Measurements from ENCODE around the gene NUAK2. TPM values are rescaled to one million over a fixed set of nuclear protein-coding genes. Genes with fewer than 3 reads are reported as not detected.

NUAK2 gene
- total RNA-seq, 3 donors from 2014 or later (not counting 1 experiment from before 2014, with no cell fraction given): 17.3 to 21.7 (median 21.5) TPM

GRCh38 chr1:205270271-205270670 lies 51.3 kb downstream of the NUAK2 start:
- TF ChIP-seq, protein P1, sequence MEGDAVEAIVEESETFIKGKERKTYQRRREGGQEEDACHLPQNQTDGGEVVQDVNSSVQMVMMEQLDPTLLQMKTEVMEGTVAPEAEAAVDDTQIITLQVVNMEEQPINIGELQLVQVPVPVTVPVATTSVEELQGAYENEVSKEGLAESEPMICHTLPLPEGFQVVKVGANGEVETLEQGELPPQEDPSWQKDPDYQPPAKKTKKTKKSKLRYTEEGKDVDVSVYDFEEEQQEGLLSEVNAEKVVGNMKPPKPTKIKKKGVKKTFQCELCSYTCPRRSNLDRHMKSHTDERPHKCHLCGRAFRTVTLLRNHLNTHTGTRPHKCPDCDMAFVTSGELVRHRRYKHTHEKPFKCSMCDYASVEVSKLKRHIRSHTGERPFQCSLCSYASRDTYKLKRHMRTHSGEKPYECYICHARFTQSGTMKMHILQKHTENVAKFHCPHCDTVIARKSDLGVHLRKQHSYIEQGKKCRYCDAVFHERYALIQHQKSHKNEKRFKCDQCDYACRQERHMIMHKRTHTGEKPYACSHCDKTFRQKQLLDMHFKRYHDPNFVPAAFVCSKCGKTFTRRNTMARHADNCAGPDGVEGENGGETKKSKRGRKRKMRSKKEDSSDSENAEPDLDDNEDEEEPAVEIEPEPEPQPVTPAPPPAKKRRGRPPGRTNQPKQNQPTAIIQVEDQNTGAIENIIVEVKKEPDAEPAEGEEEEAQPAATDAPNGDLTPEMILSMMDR (IDR thresholded peaks at IDR 0.05): no peak
- Mint-ChIP-seq H3K9me3 (no peaks in the 10 kb centered on the region), H3K4me3 (no peak overlapping the region), H3K36me3 (no peaks in the 10 kb centered on the region), H3K4me1 (peaks cover 7 to 17% of the 10 kb centered on the region in 2 donors), H3K27ac (no peak overlapping the region), H3K27me3 (ENCODE audit: low read depth in 2 of 2) (peaks cover 0 to 8% of the 10 kb centered on the region in 2 donors)
- H3K4me3 ChIP-seq (ENCODE audit: low read length): no peak overlapping the region
- 96% methylated on average over 5 of the region's 7 CpGs for WGBS (ENCODE audit: insufficient coverage)
- peaks cover 24% of the 10 kb centered on the region for H3K4me1 ChIP-seq (ENCODE audit: control insufficient read depth, insufficient read depth, low read length)
- H3K36me3 ChIP-seq (ENCODE audit: control insufficient read depth, insufficient read depth, low read length): no peaks in the 10 kb centered on the region
- no peak overlapping the region for H3K27ac ChIP-seq (ENCODE audit: low read length)
- ATAC-seq (no peak), DNase-seq (no peak)
- intact Hi-C loops (cut with micrococcal nuclease): loop anchor here (10.0 kb wide), 1 partner anchor 255 kb away; no protein-coding TSS in a partner anchor
- no peaks in the 10 kb centered on the region for H3K9me3 ChIP-seq (ENCODE audit: control insufficient read depth, insufficient read depth, low read length)
- no peaks in the 10 kb centered on the region for H3K27me3 ChIP-seq (ENCODE audit: control insufficient read depth, insufficient read depth, low read length)

- Mint-ChIP-seq H3K27ac (no peak overlapping the region), H3K4me1 (peaks cover 7 to 17% of the 10 kb centered on the region in 2 donors), H3K9me3 (no peaks in the 10 kb centered on the region), H3K4me3 (no peak overlapping the region), H3K27me3 (ENCODE audit: low read depth in 2 of 2) (peaks cover 0 to 8% of the 10 kb centered on the region in 2 donors), H3K36me3 (no peaks in the 10 kb centered on the region)
- intact Hi-C loops (cut with micrococcal nuclease): loop anchor here (10.0 kb wide), 1 partner anchor 255 kb away; no protein-coding TSS in a partner anchor
- Histone ChIP-seq H3K36me3 (ENCODE audit: control insufficient read depth, insufficient read depth, low read length) (no peaks in the 10 kb centered on the region), H3K27me3 (ENCODE audit: control insufficient read depth, insufficient read depth, low read length) (no peaks in the 10 kb centered on the region), H3K9me3 (ENCODE audit: control insufficient read depth, insufficient read depth, low read length) (no peaks in the 10 kb centered on the region), H3K4me1 (ENCODE audit: control insufficient read depth, insufficient read depth, low read length) (peaks cover 19% of the 10 kb centered on the region), H3K27ac (ENCODE audit: low read length) (no peak overlapping the region), H3K4me3 (ENCODE audit: low read length) (no peak overlapping the region)
- DNase-seq: no peak
- WGBS (ENCODE audit: insufficient coverage): 92% methylated on average over 8 of the region's 8 CpGs
- ATAC-seq: no peak
- TF ChIP-seq, protein P1 (IDR thresholded peaks at IDR 0.05): no peak
Observed at GRCh38 chr1:205269711-205270110, 51.8 kb downstream of the NUAK2 start.

- TF ChIP-seq, protein P1 (IDR thresholded peaks at IDR 0.05): no peak
- Mint-ChIP-seq H3K4me1 (peaks cover 7 to 14% of the 10 kb centered on the region in 2 donors), H3K4me3 (no peak overlapping the region), H3K36me3 (no peaks in the 10 kb centered on the region), H3K9me3 (no peaks in the 10 kb centered on the region), H3K27me3 (ENCODE audit: low read depth in 2 of 2) (peaks cover 0 to 8% of the 10 kb centered on the region in 2 donors), H3K27ac (no peak overlapping the region)
- no peaks in the 10 kb centered on the region for H3K36me3 ChIP-seq (ENCODE audit: control insufficient read depth, insufficient read depth, low read length)
- no peak overlapping the region for H3K4me3 ChIP-seq (ENCODE audit: low read length)
- ATAC-seq: no peak
- H3K4me1 ChIP-seq (ENCODE audit: control insufficient read depth, insufficient read depth, low read length): peaks cover 13% of the 10 kb centered on the region
- H3K9me3 ChIP-seq (ENCODE audit: control insufficient read depth, insufficient read depth, low read length): no peaks in the 10 kb centered on the region
- WGBS (ENCODE audit: insufficient coverage): 96% methylated on average over 48 of the region's 48 CpGs
- H3K27ac ChIP-seq (ENCODE audit: low read length): no peak overlapping the region
- intact Hi-C loops (cut with micrococcal nuclease): no loop called here
- no peak for DNase-seq
- no peaks in the 10 kb centered on the region for H3K27me3 ChIP-seq (ENCODE audit: control insufficient read depth, insufficient read depth, low read length)
Observed at GRCh38 chr1:205268846-205269680, 52.5 kb downstream of the NUAK2 start.

Data from natural killer cell (primary cell).